Panc1 (cell line): ENCODE results near the gene MTX3. TPM values are rescaled to one million over a fixed set of nuclear protein-coding genes. Genes with fewer than 3 reads are reported as not detected.

Experiments
- ATAC-seq: fragments of 200-7000 bp; cut with Tn5 transposase; 2 replicates; pipeline ENCODE4 v1.9.1; 2020; ENCODE audit warnings: mild to moderate bottlenecking, moderate library complexity
- BruUV-seq: library from RNA; stranded (reverse); fragments of 400-500 nt; replicated peaks from 2 replicates; lab custom pipeline; 2021; lab: Mats Ljungman, UMichigan
- CTCF ChIA-PET: fragments of 300-600 bp; sonication (Branson Sonifier 250); formaldehyde crosslinking; loops from one replicate; lab custom pipeline; 2022; ENCODE audit warnings: antibody characterized with exemption; lab: Charles Lee
- POLR2A ChIA-PET: fragments of 300-600 bp; sonication (Branson Sonifier 250); formaldehyde crosslinking; loops from one replicate; lab custom pipeline; 2022; ENCODE audit warnings: antibody characterized with exemption; lab: Charles Lee
- DNase-seq: peaks from one replicate; pipeline ENCODE4 v3.0.0-alpha.2; 2010; ENCODE audit warnings: low read depth, low spot score
- H3K27ac ChIP-seq: 2 replicates; pipeline ENCODE4 v1.5.1; 2011; ENCODE audit warnings: mild to moderate bottlenecking, low read length, inconsistent platforms
- H3K27me3 ChIP-seq: fragments of 200-500 bp; sonication (Bioruptor generic); 2 replicates; pipeline ENCODE4 v1.6.0; 2014; ENCODE audit warnings: low read length, inconsistent platforms; ENCODE audit not compliant: control insufficient read depth, insufficient read depth
- H3K36me3 ChIP-seq: fragments of 200-500 bp; sonication (Bioruptor generic); 2 replicates; pipeline ENCODE4 v1.5.1; 2014; ENCODE audit warnings: inconsistent platforms, mild to moderate bottlenecking, low read length, moderate library complexity; ENCODE audit not compliant: control insufficient read depth, insufficient read depth
- H3K4me1 ChIP-seq: 2 replicates; pipeline ENCODE4 v1.5.1; 2011; ENCODE audit warnings: inconsistent platforms, mild to moderate bottlenecking, low read length, moderate library complexity; ENCODE audit not compliant: control insufficient read depth, insufficient read depth
- H3K4me3 ChIP-seq, 2 experiments: 2 replicates each; pipeline ENCODE4 v1.5.1; 2011 to 2012; ENCODE audit warnings: low read depth in 2 of 2, low read length in 2 of 2, mild to moderate bottlenecking in 2 of 2, inconsistent platforms in 1 of 2, moderate library complexity in 1 of 2
- H3K9me3 ChIP-seq: fragments of 200-500 bp; sonication (Bioruptor generic); 2 replicates; pipeline ENCODE4 v1.5.1; 2014; ENCODE audit warnings: low read depth, mild to moderate bottlenecking, inconsistent platforms, low read length, moderate library complexity; ENCODE audit not compliant: control insufficient read depth, insufficient read depth
- POLR2AphosphoS5 ChIP-seq: IDR thresholded peaks from 2 replicates; pipeline ENCODE4 v1.6.1; 2012; ENCODE audit warnings: mild to moderate bottlenecking, low read depth, low read length, moderate library complexity
- REST ChIP-seq, 2 experiments: IDR thresholded peaks; 2 replicates each; pipeline ENCODE4 v1.6.1; 2011 to 2012; ENCODE audit warnings: low read depth in 2 of 2, control low read depth in 1 of 2, low read length in 1 of 2, mild to moderate bottlenecking in 1 of 2, moderate library complexity in 1 of 2; ENCODE audit not compliant: insufficient read depth in 1 of 2
- SIN3A ChIP-seq: IDR thresholded peaks from 2 replicates; pipeline ENCODE4 v1.6.1; 2012; ENCODE audit warnings: low read depth, mild to moderate bottlenecking, low read length, moderate library complexity, borderline replicate concordance; ENCODE audit not compliant: insufficient read depth
- TCF7L2 ChIP-seq: IDR thresholded peaks from 2 replicates; pipeline ENCODE4 v1.6.1; 2011; ENCODE audit warnings: mild to moderate bottlenecking, low read depth, low read length, inconsistent platforms
- in situ Hi-C: cut with HindIII; loops from 2 replicates; pipeline ENCODE4 v1.10.0; 2016; ENCODE audit warnings: low sequenced_read_pairs, low pct_unique_long_range_greater_than_20kb
- intact Hi-C: fragments of 100-400 bp; cut with micrococcal nuclease; formaldehyde crosslinking; loops from one replicate; pipeline ENCODE4 v1.10.0; 2022; ENCODE audit not compliant: unreplicated experiment
- total RNA-seq: library from RNA; stranded (reverse); gene quantifications from one replicate; pipeline ENCODE4 v1.2.1, GENCODE V29; 2021; ENCODE audit not compliant: unreplicated experiment
- TF ChIP-seq, protein P1 (sequence below): fragments of 450-650 bp; IDR thresholded peaks from 2 replicates; pipeline ENCODE4 v1.5.1; 2017; ENCODE audit warnings: mild to moderate bottlenecking

The MTX3 gene
- total RNA-seq, 1 experiment from 2014 or later: 18.1 TPM

GRCh38 chr5:80010754-80011392 lies 19.8 kb upstream of the MTX3 start:
- CTCF ChIA-PET: no interaction called here

DNA sequence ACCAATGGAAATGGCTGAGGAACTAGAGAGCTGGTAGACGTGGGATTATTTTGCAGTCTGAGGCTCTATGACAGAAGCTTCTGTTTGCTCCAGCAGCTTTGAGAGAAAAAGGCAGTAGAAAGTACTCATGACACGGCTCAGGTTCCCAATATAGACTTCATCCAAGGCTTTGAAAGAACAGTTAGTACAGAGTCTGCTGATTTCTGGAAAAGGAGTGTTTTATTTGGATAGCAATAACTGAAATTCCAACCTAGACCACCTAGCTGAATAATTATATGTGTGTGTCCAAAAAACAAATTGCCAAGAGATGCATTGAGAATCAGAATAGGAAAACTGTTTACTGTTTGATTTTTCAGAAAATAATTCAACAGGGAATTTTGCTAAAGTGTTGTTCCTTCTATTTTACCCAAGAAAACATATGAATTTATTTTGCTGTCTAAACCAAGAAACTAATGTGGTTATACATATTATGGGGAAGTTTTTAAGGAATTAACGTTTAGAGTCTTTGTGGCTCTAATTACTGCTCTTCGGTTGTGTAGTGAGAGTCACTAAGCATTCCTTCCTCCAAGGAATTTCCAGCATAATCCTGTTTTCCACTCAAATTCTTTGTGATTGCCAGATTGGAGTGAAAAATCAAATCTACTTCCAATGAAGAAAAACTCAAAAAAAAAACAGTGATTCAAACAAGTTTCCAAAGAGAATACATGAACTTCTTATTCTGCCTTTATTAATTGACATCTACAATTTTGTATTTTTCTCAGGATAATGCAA lies 18.1 kb upstream of the MTX3 start:
- no peak overlapping the region for H3K4me3 ChIP-seq
- in situ Hi-C loops: no loop called here
- no peaks in the 10 kb centered on the region for H3K36me3 ChIP-seq
- no peaks in the 10 kb centered on the region for H3K9me3 ChIP-seq
- DNase-seq (no peak), ATAC-seq (no peak)
- ChIA-PET CTCF (interaction anchor here (0.6 kb wide), 1 partner anchor 241 kb away, joined by 4 read pairs; no protein-coding TSS in a partner anchor), POLR2A (no interaction called here)
- H3K27ac ChIP-seq: no peak overlapping the region
- TF ChIP-seq SIN3A (no peak), TCF7L2 (no peak), POLR2AphosphoS5 (no peak), REST (IDR thresholded peaks at IDR 0.05; ENCODE audit: insufficient read depth in 1 of 2, low read depth in 2 of 2, low read length in 1 of 2) (no peak)
- TF ChIP-seq, protein P1, sequence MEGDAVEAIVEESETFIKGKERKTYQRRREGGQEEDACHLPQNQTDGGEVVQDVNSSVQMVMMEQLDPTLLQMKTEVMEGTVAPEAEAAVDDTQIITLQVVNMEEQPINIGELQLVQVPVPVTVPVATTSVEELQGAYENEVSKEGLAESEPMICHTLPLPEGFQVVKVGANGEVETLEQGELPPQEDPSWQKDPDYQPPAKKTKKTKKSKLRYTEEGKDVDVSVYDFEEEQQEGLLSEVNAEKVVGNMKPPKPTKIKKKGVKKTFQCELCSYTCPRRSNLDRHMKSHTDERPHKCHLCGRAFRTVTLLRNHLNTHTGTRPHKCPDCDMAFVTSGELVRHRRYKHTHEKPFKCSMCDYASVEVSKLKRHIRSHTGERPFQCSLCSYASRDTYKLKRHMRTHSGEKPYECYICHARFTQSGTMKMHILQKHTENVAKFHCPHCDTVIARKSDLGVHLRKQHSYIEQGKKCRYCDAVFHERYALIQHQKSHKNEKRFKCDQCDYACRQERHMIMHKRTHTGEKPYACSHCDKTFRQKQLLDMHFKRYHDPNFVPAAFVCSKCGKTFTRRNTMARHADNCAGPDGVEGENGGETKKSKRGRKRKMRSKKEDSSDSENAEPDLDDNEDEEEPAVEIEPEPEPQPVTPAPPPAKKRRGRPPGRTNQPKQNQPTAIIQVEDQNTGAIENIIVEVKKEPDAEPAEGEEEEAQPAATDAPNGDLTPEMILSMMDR: no peak
- intact Hi-C loops: no loop called here
- no peaks in the 10 kb centered on the region for H3K4me1 ChIP-seq
- no TSS peak for BruUV-seq
- H3K27me3 ChIP-seq: peaks cover 4% of the 10 kb centered on the region; the same call in 1 of the 2 replicates

More at GRCh38 chr5:80010754-80011392, 19.8 kb upstream of the MTX3 start:
- ATAC-seq: no peak
- H3K36me3 ChIP-seq: no peaks in the 10 kb centered on the region
- no peak overlapping the region for H3K27ac ChIP-seq
- no peak for DNase-seq
- H3K27me3 ChIP-seq: peaks cover 4% of the 10 kb centered on the region; the same call in 1 of the 2 replicates
- intact Hi-C loops (no loop called here), in situ Hi-C loops (no loop called here)
- BruUV-seq: no TSS peak
- TF ChIP-seq, protein P1: no peak
- TF ChIP-seq TCF7L2: no peak
- POLR2A ChIA-PET: no interaction called here
- no peaks in the 10 kb centered on the region for H3K4me1 ChIP-seq
- H3K4me3 ChIP-seq: no peak overlapping the region
- H3K9me3 ChIP-seq: no peaks in the 10 kb centered on the region
